Neural progenitor cell (in vitro differentiated cells): Measurements from ENCODE around the gene AEN.

Source experiments
- EZH2 ChIP-seq: fragments of 200-600 bp; sonication (generic); IDR thresholded peaks from 2 replicates; pipeline ENCODE4 v1.6.1; 2017; ENCODE audit warnings: antibody characterized with exemption, mild to moderate bottlenecking, moderate library complexity
- EZH2phosphoT487 ChIP-seq: fragments of 200-600 bp; sonication (generic); IDR thresholded peaks from 2 replicates; pipeline ENCODE4 v1.6.1; 2017; ENCODE audit warnings: antibody characterized with exemption
- TF ChIP-seq, protein P1 (sequence below): fragments of 200-600 bp; sonication (generic); IDR thresholded peaks from 2 replicates; pipeline ENCODE4 v1.5.1; 2017; ENCODE audit warnings: antibody characterized with exemption, mild to moderate bottlenecking

DNA sequence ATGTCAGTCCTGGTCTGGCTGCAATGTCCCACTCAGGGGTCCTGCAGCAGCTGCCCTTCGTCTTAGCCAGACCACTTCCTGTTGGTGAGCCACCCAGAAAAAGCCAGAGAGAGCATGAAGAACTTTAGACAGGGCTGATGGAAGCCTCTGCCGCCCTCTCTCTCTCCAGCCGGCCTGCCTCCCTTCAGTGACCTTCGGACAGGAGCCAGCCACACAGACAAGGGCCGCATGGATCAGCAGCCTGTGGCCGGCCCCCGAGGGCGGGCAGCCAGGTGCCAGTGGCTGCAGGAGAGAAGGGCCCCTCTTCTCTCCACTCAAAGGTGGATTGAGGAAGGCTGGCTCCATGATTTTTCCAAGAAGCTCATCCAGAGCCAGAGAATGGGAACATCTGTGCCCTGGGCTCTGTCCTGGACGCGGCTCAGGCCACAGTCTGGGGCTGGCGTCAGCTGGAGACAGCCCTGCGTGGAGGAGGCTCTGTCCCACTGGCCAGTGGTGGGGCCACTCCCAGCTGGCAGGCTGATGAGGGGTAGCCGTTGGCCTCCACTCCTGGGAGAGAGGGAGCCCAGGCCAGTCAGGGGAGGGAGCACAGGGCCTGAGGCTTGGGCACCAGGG, 60.6 kb downstream of the AEN start:
- TF ChIP-seq EZH2 (no peak), EZH2phosphoT487 (no peak)
- TF ChIP-seq, protein P1, sequence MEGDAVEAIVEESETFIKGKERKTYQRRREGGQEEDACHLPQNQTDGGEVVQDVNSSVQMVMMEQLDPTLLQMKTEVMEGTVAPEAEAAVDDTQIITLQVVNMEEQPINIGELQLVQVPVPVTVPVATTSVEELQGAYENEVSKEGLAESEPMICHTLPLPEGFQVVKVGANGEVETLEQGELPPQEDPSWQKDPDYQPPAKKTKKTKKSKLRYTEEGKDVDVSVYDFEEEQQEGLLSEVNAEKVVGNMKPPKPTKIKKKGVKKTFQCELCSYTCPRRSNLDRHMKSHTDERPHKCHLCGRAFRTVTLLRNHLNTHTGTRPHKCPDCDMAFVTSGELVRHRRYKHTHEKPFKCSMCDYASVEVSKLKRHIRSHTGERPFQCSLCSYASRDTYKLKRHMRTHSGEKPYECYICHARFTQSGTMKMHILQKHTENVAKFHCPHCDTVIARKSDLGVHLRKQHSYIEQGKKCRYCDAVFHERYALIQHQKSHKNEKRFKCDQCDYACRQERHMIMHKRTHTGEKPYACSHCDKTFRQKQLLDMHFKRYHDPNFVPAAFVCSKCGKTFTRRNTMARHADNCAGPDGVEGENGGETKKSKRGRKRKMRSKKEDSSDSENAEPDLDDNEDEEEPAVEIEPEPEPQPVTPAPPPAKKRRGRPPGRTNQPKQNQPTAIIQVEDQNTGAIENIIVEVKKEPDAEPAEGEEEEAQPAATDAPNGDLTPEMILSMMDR = no peak
